ENCODE data around the gene CALN1. TPM values are rescaled to one million over a fixed set of nuclear protein-coding genes. Genes with fewer than 3 reads are reported as not detected.

Gene CALN1
- total and polyA plus RNA-seq, 7 donors = 0.01 to 0.06 (median 0.02) TPM; not detected in 2

DNA sequence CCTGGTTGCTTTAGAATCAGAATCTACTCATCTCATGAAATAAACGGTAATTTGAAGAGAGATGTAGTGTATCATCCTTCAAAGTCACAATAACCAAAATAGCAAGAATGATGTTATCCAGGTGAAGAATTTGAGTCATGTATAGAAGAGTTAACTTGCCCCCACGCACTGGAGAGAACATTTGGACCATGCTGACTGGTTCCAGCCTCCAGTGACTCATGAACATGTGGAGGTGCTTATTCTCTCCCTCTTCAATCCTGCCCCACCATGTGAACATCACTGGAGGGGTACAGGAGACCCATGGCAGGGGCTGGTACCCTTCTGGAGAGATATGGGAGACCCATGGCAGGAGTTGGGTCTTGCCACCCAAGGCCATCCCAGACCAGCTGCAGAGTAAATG lies 427.8 kb downstream of the CALN1 start:
- Histone ChIP-seq H3K27ac (no peak overlapping the region), H3K27me3 (ENCODE audit: insufficient read depth in 3 of 3, low read length in 2 of 3) (no peaks in the 10 kb centered on the region), H3K4me1 (no peaks in the 10 kb centered on the region), H3K36me3 (ENCODE audit: insufficient read depth in 1 of 2, low read depth in 1 of 2) (no peaks in the 10 kb centered on the region), H3K4me3 (no peak overlapping the region), H3K9me3 (no peaks in the 10 kb centered on the region)
- ATAC-seq (no peak), DNase-seq (no peak)
- 77 to 84% (median 81%) methylated on average over 2 of the region's 2 CpGs for WGBS, 3 donors
- TF ChIP-seq, protein P1, sequence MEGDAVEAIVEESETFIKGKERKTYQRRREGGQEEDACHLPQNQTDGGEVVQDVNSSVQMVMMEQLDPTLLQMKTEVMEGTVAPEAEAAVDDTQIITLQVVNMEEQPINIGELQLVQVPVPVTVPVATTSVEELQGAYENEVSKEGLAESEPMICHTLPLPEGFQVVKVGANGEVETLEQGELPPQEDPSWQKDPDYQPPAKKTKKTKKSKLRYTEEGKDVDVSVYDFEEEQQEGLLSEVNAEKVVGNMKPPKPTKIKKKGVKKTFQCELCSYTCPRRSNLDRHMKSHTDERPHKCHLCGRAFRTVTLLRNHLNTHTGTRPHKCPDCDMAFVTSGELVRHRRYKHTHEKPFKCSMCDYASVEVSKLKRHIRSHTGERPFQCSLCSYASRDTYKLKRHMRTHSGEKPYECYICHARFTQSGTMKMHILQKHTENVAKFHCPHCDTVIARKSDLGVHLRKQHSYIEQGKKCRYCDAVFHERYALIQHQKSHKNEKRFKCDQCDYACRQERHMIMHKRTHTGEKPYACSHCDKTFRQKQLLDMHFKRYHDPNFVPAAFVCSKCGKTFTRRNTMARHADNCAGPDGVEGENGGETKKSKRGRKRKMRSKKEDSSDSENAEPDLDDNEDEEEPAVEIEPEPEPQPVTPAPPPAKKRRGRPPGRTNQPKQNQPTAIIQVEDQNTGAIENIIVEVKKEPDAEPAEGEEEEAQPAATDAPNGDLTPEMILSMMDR (IDR thresholded peaks at IDR 0.05) = no peak
- intact Hi-C loops (cut with DNase I) = no loop called here

DNA sequence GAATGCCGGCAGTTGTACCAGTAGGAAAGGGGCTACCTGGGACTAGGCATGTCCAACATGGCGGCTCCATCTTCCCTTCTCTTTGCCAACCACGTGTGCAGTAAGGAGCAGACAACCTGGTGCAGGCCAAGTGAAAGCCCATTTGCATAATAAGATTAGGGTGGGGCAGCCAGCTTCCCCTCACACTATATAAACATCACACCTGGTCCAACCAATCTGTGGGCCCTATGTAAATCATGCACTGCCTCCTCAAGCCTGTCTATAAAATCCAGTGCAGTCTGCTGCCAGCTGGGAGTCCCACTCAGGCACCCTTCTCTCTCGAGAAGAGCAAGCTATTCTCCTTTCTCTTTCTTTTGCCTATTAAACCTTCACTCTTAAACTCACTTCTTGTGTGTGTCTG lies 429.3 kb downstream of the CALN1 start:
- 71 to 81% (median 76%) methylated on average over 4 of the region's 4 CpGs for WGBS, 3 donors
- H3K9me3 ChIP-seq = no peaks in the 10 kb centered on the region
- no peaks in the 10 kb centered on the region for H3K4me1 ChIP-seq
- DNase-seq = no peak
- H3K36me3 ChIP-seq (ENCODE audit: insufficient read depth in 1 of 2, low read depth in 1 of 2) = no peaks in the 10 kb centered on the region
- TF ChIP-seq, protein P1 (IDR thresholded peaks at IDR 0.05) = no peak
- intact Hi-C loops (cut with DNase I) = no loop called here
- H3K27ac ChIP-seq = no peak overlapping the region
- no peak overlapping the region for H3K4me3 ChIP-seq
- no peaks in the 10 kb centered on the region for H3K27me3 ChIP-seq (ENCODE audit: insufficient read depth in 3 of 3, low read length in 2 of 3)
- ATAC-seq = no peak

DNA sequence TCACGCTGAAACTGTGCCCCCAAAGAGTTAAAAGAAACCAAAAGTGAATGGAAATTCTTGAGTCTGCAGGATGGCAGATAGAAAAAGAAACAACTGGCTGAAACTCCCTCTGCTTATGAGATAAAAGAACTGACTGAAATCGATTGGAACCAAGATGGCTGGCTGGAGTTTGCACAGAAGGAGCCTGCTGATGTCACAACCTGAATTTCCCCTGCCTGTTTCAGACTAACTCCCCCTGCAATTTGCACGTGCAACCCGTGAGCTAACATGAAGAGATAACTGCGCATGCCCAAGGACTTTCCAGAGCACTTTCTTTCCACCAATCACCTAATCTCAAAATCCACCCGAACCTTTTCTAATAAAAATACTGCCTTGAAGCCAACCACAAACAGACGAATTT lies 435.5 kb downstream of the CALN1 start:
- Histone ChIP-seq H3K4me1 (no peaks in the 10 kb centered on the region), H3K27ac (no peak overlapping the region), H3K9me3 (no peaks in the 10 kb centered on the region), H3K27me3 (ENCODE audit: insufficient read depth in 3 of 3, low read length in 2 of 3) (peaks cover 0 to 4% (median 0%) of the 10 kb centered on the region in 3 donors), H3K4me3 (no peak overlapping the region), H3K36me3 (ENCODE audit: insufficient read depth in 1 of 2, low read depth in 1 of 2) (no peaks in the 10 kb centered on the region)
- intact Hi-C loops (cut with DNase I) = no loop called here
- 72 to 77% (median 74%) methylated on average over 7 of the region's 7 CpGs for whole genome bisulfite sequencing, 3 donors
- TF ChIP-seq, protein P1 (IDR thresholded peaks at IDR 0.05) = no peak
- no peak for ATAC-seq
- DNase-seq = no peak

DNA sequence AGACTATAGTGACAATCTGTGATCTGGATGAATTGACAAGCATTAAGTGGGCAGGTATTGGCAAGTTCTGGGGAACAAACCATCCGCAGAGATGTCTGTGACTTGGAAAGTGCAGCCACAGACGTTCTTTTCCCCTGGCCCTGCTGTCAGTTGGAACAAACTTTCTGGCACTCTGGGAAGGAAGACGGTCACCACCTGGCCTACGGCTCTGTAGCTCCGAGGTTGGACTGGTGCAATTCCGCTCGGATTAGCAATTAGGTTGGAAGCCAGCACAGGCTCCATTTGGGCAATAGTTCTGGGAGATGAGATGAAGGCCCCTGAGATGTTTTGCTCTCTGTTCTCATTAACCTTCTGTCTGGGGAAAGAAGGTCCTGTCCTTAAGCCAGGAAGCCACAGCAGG lies 437.5 kb downstream of the CALN1 start:
- 23 to 39% (median 25%) methylated on average over 7 of the region's 7 CpGs for WGBS, 3 donors
- ATAC-seq (no peak), DNase-seq (no peak)
- Histone ChIP-seq H3K4me3 (no peak overlapping the region), H3K36me3 (ENCODE audit: insufficient read depth in 1 of 2, low read depth in 1 of 2) (no peaks in the 10 kb centered on the region), H3K4me1 (no peaks in the 10 kb centered on the region), H3K9me3 (no peaks in the 10 kb centered on the region), H3K27ac (no peak overlapping the region), H3K27me3 (ENCODE audit: insufficient read depth in 3 of 3, low read length in 2 of 3) (peaks cover 0 to 4% (median 0%) of the 10 kb centered on the region in 3 donors)
- intact Hi-C loops (cut with DNase I) = no loop called here
- TF ChIP-seq, protein P1 (IDR thresholded peaks at IDR 0.05) = no peak

DNA sequence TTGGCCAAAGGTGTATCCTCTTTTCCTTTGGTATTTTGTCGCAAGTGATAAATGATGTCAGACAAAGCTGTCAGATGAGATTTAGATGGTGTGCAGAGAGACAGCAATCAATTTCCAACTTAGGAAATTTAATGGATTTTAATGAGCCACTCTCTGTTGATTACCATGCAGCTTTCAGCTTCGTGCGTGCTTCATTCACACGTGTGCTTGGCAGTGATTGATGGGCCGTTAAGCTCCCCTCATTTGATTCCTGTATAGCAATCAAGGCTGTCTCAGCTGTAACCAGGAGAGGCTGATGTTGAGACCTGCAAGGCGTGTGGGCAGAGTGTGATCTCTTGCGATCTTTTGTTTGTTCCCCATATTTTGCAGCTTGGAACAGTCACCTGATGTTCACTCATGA lies 439.6 kb downstream of the CALN1 start:
- Histone ChIP-seq H3K36me3 (ENCODE audit: insufficient read depth in 1 of 2, low read depth in 1 of 2) (no peaks in the 10 kb centered on the region), H3K27me3 (ENCODE audit: insufficient read depth in 3 of 3, low read length in 2 of 3) (peaks cover 0 to 4% (median 0%) of the 10 kb centered on the region in 3 donors), H3K27ac (no peak overlapping the region), H3K9me3 (no peaks in the 10 kb centered on the region), H3K4me3 (no peak overlapping the region), H3K4me1 (no peaks in the 10 kb centered on the region)
- DNase-seq = no peak
- WGBS, 3 donors = 44 to 54% (median 52%) methylated on average over 7 of the region's 7 CpGs
- TF ChIP-seq, protein P1 (IDR thresholded peaks at IDR 0.05) = no peak
- no peak for ATAC-seq
- intact Hi-C loops (cut with DNase I) = no loop called here

Measured in psoas muscle (tissue), 8 donors.